HepG2 (cell line): ENCODE results near the gene NYAP1. TPM values are rescaled to one million over a fixed set of nuclear protein-coding genes. Genes with fewer than 3 reads are reported as not detected.

ENCODE experiments used
- CENPT ChIP-seq: sonication (generic); formaldehyde crosslinking; IDR thresholded peaks from 2 replicates; pipeline ENCODE4 v1.8.0; 2022; ENCODE audit warnings: low read depth, mild to moderate bottlenecking, moderate library complexity, missing genetic modification reagents
- DZIP1 ChIP-seq: sonication (generic); formaldehyde crosslinking; IDR thresholded peaks from 2 replicates; pipeline ENCODE4 v1.5.0; 2020; ENCODE audit warnings: mild to moderate bottlenecking, missing genetic modification reagents
- KAT2B ChIP-seq: fragments of 150-350 bp; IDR thresholded peaks from 2 replicates; pipeline ENCODE4 v1.6.1; 2014; ENCODE audit warnings: low read depth, low read length, borderline replicate concordance
- KDM2A ChIP-seq: sonication (generic); formaldehyde crosslinking; IDR thresholded peaks from 2 replicates; pipeline ENCODE4 v1.4.0; 2020; ENCODE audit warnings: low read depth, missing genetic modification reagents, borderline replicate concordance
- MTF1 ChIP-seq: sonication (generic); formaldehyde crosslinking; IDR thresholded peaks from 2 replicates; pipeline ENCODE4 v1.5.0; 2020; ENCODE audit warnings: missing genetic modification reagents
- PCBP2 ChIP-seq: fragments of 200-400 bp; formaldehyde crosslinking; optimal IDR thresholded peaks from 2 replicates; pipeline ENCODE3; 2018; ENCODE audit warnings: low read length, low read depth; ENCODE audit not compliant: poor library complexity, severe bottlenecking
- PHF21A ChIP-seq: sonication (generic); formaldehyde crosslinking; IDR thresholded peaks from 2 replicates; pipeline ENCODE4 v1.5.0; 2020; ENCODE audit warnings: mild to moderate bottlenecking, missing genetic modification reagents
- POLR2AphosphoS2 ChIP-seq: IDR thresholded peaks from 2 replicates; pipeline ENCODE4 v1.6.1; 2011; ENCODE audit warnings: low read depth, low read length, improper control_type of control experiment
- RARA ChIP-seq: IDR thresholded peaks from 2 replicates; pipeline ENCODE4 v1.6.1; 2016; ENCODE audit warnings: missing genetic modification reagents, missing compliant biosample characterization
- TBL1XR1 ChIP-seq: fragments of 150-350 bp; IDR thresholded peaks from 2 replicates; pipeline ENCODE4 v1.6.1; 2014; ENCODE audit warnings: borderline replicate concordance, low read length; ENCODE audit not compliant: partially characterized antibody
- TFDP2 ChIP-seq: sonication (generic); formaldehyde crosslinking; IDR thresholded peaks from 2 replicates; pipeline ENCODE4 v1.4.0; 2020; ENCODE audit warnings: missing genetic modification reagents
- ZBTB20 ChIP-seq: sonication (generic); formaldehyde crosslinking; IDR thresholded peaks from 2 replicates; pipeline ENCODE4 v1.8.1; 2023; ENCODE audit warnings: missing genetic modification reagents, low read depth, mild to moderate bottlenecking, borderline replicate concordance
- ZBTB39 ChIP-seq: sonication (generic); formaldehyde crosslinking; IDR thresholded peaks from 2 replicates; pipeline ENCODE4 v1.5.0; 2020; ENCODE audit warnings: missing genetic modification reagents
- ZFP82 ChIP-seq: sonication (generic); formaldehyde crosslinking; IDR thresholded peaks from 2 replicates; pipeline ENCODE4 v1.5.1; 2020; ENCODE audit warnings: mild to moderate bottlenecking, missing genetic modification reagents, borderline replicate concordance
- ZKSCAN8 ChIP-seq: IDR thresholded peaks from 2 replicates; pipeline ENCODE4 v1.6.1; 2016; ENCODE audit warnings: borderline replicate concordance, missing genetic modification reagents, missing compliant biosample characterization
- ZNF10 ChIP-seq: sonication (generic); formaldehyde crosslinking; IDR thresholded peaks from 2 replicates; pipeline ENCODE4 v1.4.0; 2020; ENCODE audit warnings: mild to moderate bottlenecking, low read depth, missing genetic modification reagents, borderline replicate concordance
- ZNF101 ChIP-seq: sonication (generic); formaldehyde crosslinking; IDR thresholded peaks from 2 replicates; pipeline ENCODE4 v1.4.0; 2020; ENCODE audit warnings: mild to moderate bottlenecking, low read depth, missing genetic modification reagents, borderline replicate concordance
- ZNF207 ChIP-seq: fragments of 450-650 bp; IDR thresholded peaks from 2 replicates; pipeline ENCODE4 v1.6.1; 2016; ENCODE audit warnings: antibody characterized with exemption, borderline replicate concordance
- ZNF232 ChIP-seq: sonication (generic); formaldehyde crosslinking; IDR thresholded peaks from 2 replicates; pipeline ENCODE4 v1.4.0; 2020; ENCODE audit warnings: missing genetic modification reagents, borderline replicate concordance
- ZNF484 ChIP-seq: sonication (generic); formaldehyde crosslinking; IDR thresholded peaks from 2 replicates; pipeline ENCODE4 v1.5.1; 2020; ENCODE audit warnings: mild to moderate bottlenecking, low read depth, missing genetic modification reagents, borderline replicate concordance
- ZNF510 ChIP-seq: sonication (generic); formaldehyde crosslinking; IDR thresholded peaks from 2 replicates; pipeline ENCODE4 v1.4.0; 2020; ENCODE audit warnings: low read depth, mild to moderate bottlenecking, missing genetic modification reagents
- ZNF639 ChIP-seq: conservative IDR thresholded peaks from 2 replicates; pipeline ENCODE4 v1.6.1; 2018; ENCODE audit warnings: missing genetic modification reagents
- ZNF678 ChIP-seq: sonication (generic); formaldehyde crosslinking; IDR thresholded peaks from 2 replicates; pipeline ENCODE4 v1.4.0; 2020; ENCODE audit warnings: mild to moderate bottlenecking, missing genetic modification reagents
- ZNF746 ChIP-seq: sonication (generic); formaldehyde crosslinking; IDR thresholded peaks from 2 replicates; pipeline ENCODE4 v1.8.0; 2022; ENCODE audit warnings: mild to moderate bottlenecking, missing genetic modification reagents
- polyA plus RNA-seq, 8 experiments: library from polyadenylated mRNA; depleted of rRNA in 3 of 8; stranded (reverse) in 7 of 8; unstranded in 1 of 8; fragments of >200 nt; fragmentation: Illumina TruSeq in 4 of 8; extraction: Trizol in 4 of 8; gene quantifications; 2 replicates each; pipeline versions ENCODE4 v1.2.1 to v1.2.3, GENCODE V29; 2011 to 2016; ENCODE audit warnings: low read depth in 4 of 8, missing spikeins in 1 of 8, mixed read lengths in 1 of 8; ENCODE audit not compliant: insufficient read depth in 1 of 8
- total RNA-seq, 5 experiments: library from RNA; depleted of rRNA; stranded (reverse); fragments of >200 nt; fragmentation: Illumina TruSeq; extraction: Trizol; gene quantifications; 2 replicates each; pipeline ENCODE4 v1.2.3, GENCODE V29; 2016; ENCODE audit warnings: low read depth in 1 of 5

The NYAP1 gene
- total and polyA plus RNA-seq, 2 of the 13 experiments (the other 11 are each of a cell fraction or from before 2014, with no cell fraction given), result 0.15 to 0.46 TPM

DNA sequence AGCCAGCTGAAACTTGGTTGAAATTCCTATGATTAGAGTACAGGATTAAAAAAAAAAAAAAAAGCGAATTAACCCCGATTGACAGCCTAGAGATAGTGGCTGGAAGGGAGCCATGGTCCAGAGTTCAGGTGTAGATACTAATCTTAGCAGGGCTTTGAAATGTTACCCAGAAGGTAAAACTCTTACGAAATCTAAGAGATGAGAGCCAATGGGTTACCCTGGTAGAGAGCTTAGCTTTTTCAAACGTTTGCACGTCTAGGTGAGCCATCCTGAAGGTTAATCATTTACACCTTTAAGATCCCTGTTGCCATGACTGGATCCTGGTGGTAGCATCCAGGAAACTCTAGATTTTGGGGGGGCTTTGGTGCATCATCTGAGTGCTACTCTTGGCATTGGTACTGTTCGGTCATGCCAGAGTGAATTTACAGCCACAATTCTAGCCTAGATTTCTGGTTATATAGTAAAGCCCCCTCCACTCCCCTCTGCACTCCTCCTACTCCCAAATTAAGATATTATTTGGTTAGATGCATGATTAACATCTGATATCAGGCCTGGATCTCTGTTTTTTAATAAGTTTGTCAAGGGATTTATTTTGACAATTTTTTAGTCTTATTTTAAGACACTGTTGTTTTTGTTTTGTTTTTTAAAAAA lies 56.5 kb downstream of the NYAP1 start (continued):
- TF ChIP-seq DZIP1 (CRISPR knock-in tag) (no peak), ZNF746 (CRISPR knock-in tag) (no peak), PCBP2 (no peak), CENPT (CRISPR knock-in tag) (no peak), ZNF639 (CRISPR knock-in tag) (no peak), TBL1XR1 (no peak), TFDP2 (no peak), RARA (CRISPR knock-in tag) (peak; percentile 78), ZKSCAN8 (no peak), ZNF510 (no peak), ZNF10 (CRISPR knock-in tag) (no peak), PHF21A (CRISPR knock-in tag) (peak; percentile 91), MTF1 (CRISPR knock-in tag) (no peak), ZNF484 (CRISPR knock-in tag) (no peak), ZBTB39 (CRISPR knock-in tag) (no peak), KDM2A (CRISPR knock-in tag) (no peak), KAT2B (no peak), ZNF678 (no peak), ZNF101 (CRISPR knock-in tag) (no peak), ZNF232 (CRISPR knock-in tag) (no peak), POLR2AphosphoS2 (no peak), ZNF207 (no peak), ZBTB20 (CRISPR knock-in tag) (no peak), ZFP82 (no peak)
